Measurements from ENCODE around the gene FHOD3. TPM values are rescaled to one million over a fixed set of nuclear protein-coding genes. Genes with fewer than 3 reads are reported as not detected.
"Not testable (repeated sequence)": the region's sequence is repeated elsewhere in the genome, so short reads cannot be mapped to it uniquely, and the experiment has no call there.

FHOD3 gene
- total RNA-seq, 1 donor from 2014 or later: 5.9 TPM

- Histone ChIP-seq H3K9me3 (ENCODE audit: insufficient read depth, low read depth, low read length) (no peaks in the 10 kb centered on the region), H3K36me3 (ENCODE audit: insufficient read depth, low read length) (no peaks in the 10 kb centered on the region), H4K20me1 (ENCODE audit: insufficient read depth, low read length) (peaks cover 10% of the 10 kb centered on the region), H3K27ac (ENCODE audit: low read depth, low read length) (no peak overlapping the region), H3K9ac (ENCODE audit: low read length) (no peak overlapping the region), H3K79me2 (ENCODE audit: insufficient read depth, low read length) (no peaks in the 10 kb centered on the region), H3K27me3 (ENCODE audit: insufficient read depth, low read length) (no peaks in the 10 kb centered on the region), H3K4me1 (ENCODE audit: insufficient read depth, low read length) (no peaks in the 10 kb centered on the region), H3K4me3 (ENCODE audit: insufficient read depth, low read depth, low read length) (no peak overlapping the region), H2AFZ (ENCODE audit: low read depth, low read length) (no peak overlapping the region), H3K4me2 (ENCODE audit: low read length) (no peak overlapping the region)
- Mint-ChIP-seq H3K27me3 (ENCODE audit: low read depth, unreplicated experiment) (peaks cover 8% of the 10 kb centered on the region), H3K36me3 (ENCODE audit: low read depth, unreplicated experiment) (no peaks in the 10 kb centered on the region), H3K27ac (ENCODE audit: unreplicated experiment) (no peak overlapping the region), H3K9me3 (ENCODE audit: unreplicated experiment) (peaks cover 2% of the 10 kb centered on the region), H3K4me3 (ENCODE audit: unreplicated experiment) (no peak overlapping the region), H3K4me1 (ENCODE audit: low read depth, unreplicated experiment) (peaks cover 2% of the 10 kb centered on the region)
- FAIRE-seq (no peak), DNase-seq (ENCODE audit: low read depth) (no peak)
- TF ChIP-seq EZH2 (IDR thresholded peaks at IDR 0.05; ENCODE audit: insufficient read depth, low read length): no peak
- TF ChIP-seq, protein P1, sequence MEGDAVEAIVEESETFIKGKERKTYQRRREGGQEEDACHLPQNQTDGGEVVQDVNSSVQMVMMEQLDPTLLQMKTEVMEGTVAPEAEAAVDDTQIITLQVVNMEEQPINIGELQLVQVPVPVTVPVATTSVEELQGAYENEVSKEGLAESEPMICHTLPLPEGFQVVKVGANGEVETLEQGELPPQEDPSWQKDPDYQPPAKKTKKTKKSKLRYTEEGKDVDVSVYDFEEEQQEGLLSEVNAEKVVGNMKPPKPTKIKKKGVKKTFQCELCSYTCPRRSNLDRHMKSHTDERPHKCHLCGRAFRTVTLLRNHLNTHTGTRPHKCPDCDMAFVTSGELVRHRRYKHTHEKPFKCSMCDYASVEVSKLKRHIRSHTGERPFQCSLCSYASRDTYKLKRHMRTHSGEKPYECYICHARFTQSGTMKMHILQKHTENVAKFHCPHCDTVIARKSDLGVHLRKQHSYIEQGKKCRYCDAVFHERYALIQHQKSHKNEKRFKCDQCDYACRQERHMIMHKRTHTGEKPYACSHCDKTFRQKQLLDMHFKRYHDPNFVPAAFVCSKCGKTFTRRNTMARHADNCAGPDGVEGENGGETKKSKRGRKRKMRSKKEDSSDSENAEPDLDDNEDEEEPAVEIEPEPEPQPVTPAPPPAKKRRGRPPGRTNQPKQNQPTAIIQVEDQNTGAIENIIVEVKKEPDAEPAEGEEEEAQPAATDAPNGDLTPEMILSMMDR (IDR thresholded peaks at IDR 0.05; ENCODE audit: insufficient read depth, low read depth, low read length): no peak
These were observed 162.9 kb downstream of the FHOD3 start for GRCh38 chr18:36460324-36460850.

- Mint-ChIP-seq H3K27ac (ENCODE audit: unreplicated experiment) (no peak overlapping the region), H3K4me3 (ENCODE audit: unreplicated experiment) (no peak overlapping the region), H3K4me1 (ENCODE audit: low read depth, unreplicated experiment) (peaks cover 2% of the 10 kb centered on the region), H3K36me3 (ENCODE audit: low read depth, unreplicated experiment) (no peaks in the 10 kb centered on the region), H3K9me3 (ENCODE audit: unreplicated experiment) (peaks cover 2% of the 10 kb centered on the region), H3K27me3 (ENCODE audit: low read depth, unreplicated experiment) (peaks cover 8% of the 10 kb centered on the region)
- H3K27ac ChIP-seq (ENCODE audit: low read depth, low read length): no peak overlapping the region
- H3K4me1 ChIP-seq (ENCODE audit: insufficient read depth, low read length): no peaks in the 10 kb centered on the region
- H2AFZ ChIP-seq (ENCODE audit: low read depth, low read length): no peak overlapping the region
- peaks cover 10% of the 10 kb centered on the region for H4K20me1 ChIP-seq (ENCODE audit: insufficient read depth, low read length)
- H3K79me2 ChIP-seq (ENCODE audit: insufficient read depth, low read length): no peaks in the 10 kb centered on the region
- no peaks in the 10 kb centered on the region for H3K36me3 ChIP-seq (ENCODE audit: insufficient read depth, low read length)
- DNase-seq (ENCODE audit: low read depth) (no peak), FAIRE-seq (no peak)
- no peak overlapping the region for H3K4me2 ChIP-seq (ENCODE audit: low read length)
- H3K27me3 ChIP-seq (ENCODE audit: insufficient read depth, low read length): no peaks in the 10 kb centered on the region
- TF ChIP-seq, protein P1 (IDR thresholded peaks at IDR 0.05; ENCODE audit: insufficient read depth, low read depth, low read length): no peak
- no peak for TF ChIP-seq EZH2 (IDR thresholded peaks at IDR 0.05; ENCODE audit: insufficient read depth, low read length)
- H3K4me3 ChIP-seq (ENCODE audit: insufficient read depth, low read depth, low read length): no peak overlapping the region
- H3K9me3 ChIP-seq (ENCODE audit: insufficient read depth, low read depth, low read length): no peaks in the 10 kb centered on the region
- no peak overlapping the region for H3K9ac ChIP-seq (ENCODE audit: low read length)
These were observed 163.3 kb downstream of the FHOD3 start for GRCh38 chr18:36460854-36461253.

GRCh38 chr18:36461551-36461987 is 164.1 kb downstream of the FHOD3 start:
- Mint-ChIP-seq H3K27ac (ENCODE audit: unreplicated experiment) (no peak overlapping the region), H3K9me3 (ENCODE audit: unreplicated experiment) (peaks cover 2% of the 10 kb centered on the region), H3K4me3 (ENCODE audit: unreplicated experiment) (no peak overlapping the region), H3K4me1 (ENCODE audit: low read depth, unreplicated experiment) (peaks cover 2% of the 10 kb centered on the region), H3K36me3 (ENCODE audit: low read depth, unreplicated experiment) (no peaks in the 10 kb centered on the region), H3K27me3 (ENCODE audit: low read depth, unreplicated experiment) (peaks cover 8% of the 10 kb centered on the region)
- Histone ChIP-seq H3K9me3 (ENCODE audit: insufficient read depth, low read depth, low read length) (no peaks in the 10 kb centered on the region), H3K4me3 (ENCODE audit: insufficient read depth, low read depth, low read length) (no peak overlapping the region), H3K4me1 (ENCODE audit: insufficient read depth, low read length) (no peaks in the 10 kb centered on the region), H3K4me2 (ENCODE audit: low read length) (no peak overlapping the region), H2AFZ (ENCODE audit: low read depth, low read length) (no peak overlapping the region), H3K27ac (ENCODE audit: low read depth, low read length) (no peak overlapping the region), H4K20me1 (ENCODE audit: insufficient read depth, low read length) (peaks cover 14% of the 10 kb centered on the region), H3K79me2 (ENCODE audit: insufficient read depth, low read length) (no peaks in the 10 kb centered on the region), H3K27me3 (ENCODE audit: insufficient read depth, low read length) (no peaks in the 10 kb centered on the region), H3K36me3 (ENCODE audit: insufficient read depth, low read length) (no peaks in the 10 kb centered on the region), H3K9ac (ENCODE audit: low read length) (no peak overlapping the region)
- DNase-seq (ENCODE audit: low read depth) (peak; percentile 82), FAIRE-seq (no peak)
- no peak for TF ChIP-seq EZH2 (IDR thresholded peaks at IDR 0.05; ENCODE audit: insufficient read depth, low read length)
- TF ChIP-seq, protein P1 (IDR thresholded peaks at IDR 0.05; ENCODE audit: insufficient read depth, low read depth, low read length): no peak

DNA sequence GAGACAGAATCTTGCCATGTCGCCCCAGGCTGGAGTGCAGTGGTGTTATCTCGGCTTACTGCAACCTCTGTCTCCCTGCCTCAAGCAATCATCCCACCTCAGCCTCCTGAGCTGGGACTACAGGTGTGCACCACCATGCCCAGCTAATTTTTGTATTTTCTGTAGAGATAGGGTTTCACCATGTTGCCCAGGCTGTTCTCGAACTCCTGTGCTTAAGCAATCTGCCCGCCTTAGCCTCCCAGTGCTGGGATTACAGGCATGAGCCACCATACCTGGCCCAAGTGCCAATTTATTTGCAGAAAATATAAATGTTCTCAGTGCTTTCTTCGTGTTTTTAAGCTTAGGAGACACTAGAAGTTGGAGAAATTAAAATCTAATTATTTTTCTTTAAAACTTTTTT is 166.0 kb downstream of the FHOD3 start:
- not testable (repeated sequence) for H2AFZ ChIP-seq (ENCODE audit: low read depth, low read length); H3K4me3 ChIP-seq (ENCODE audit: insufficient read depth, low read depth, low read length); H3K4me1 ChIP-seq (ENCODE audit: insufficient read depth, low read length); H3K4me2 ChIP-seq (ENCODE audit: low read length); H3K9me3 Mint-ChIP-seq (ENCODE audit: unreplicated experiment); H3K36me3 ChIP-seq (ENCODE audit: insufficient read depth, low read length); H3K4me1 Mint-ChIP-seq (ENCODE audit: low read depth, unreplicated experiment); H3K27me3 Mint-ChIP-seq (ENCODE audit: low read depth, unreplicated experiment); H3K9me3 ChIP-seq (ENCODE audit: insufficient read depth, low read depth, low read length); H3K36me3 Mint-ChIP-seq (ENCODE audit: low read depth, unreplicated experiment); H3K9ac ChIP-seq (ENCODE audit: low read length); DNase-seq (ENCODE audit: low read depth); H3K4me3 Mint-ChIP-seq (ENCODE audit: unreplicated experiment); FAIRE-seq; H3K27ac ChIP-seq (ENCODE audit: low read depth, low read length); H3K79me2 ChIP-seq (ENCODE audit: insufficient read depth, low read length); H3K27ac Mint-ChIP-seq (ENCODE audit: unreplicated experiment); H3K27me3 ChIP-seq (ENCODE audit: insufficient read depth, low read length)
- peaks cover 14% of the 10 kb centered on the region for H4K20me1 ChIP-seq (ENCODE audit: insufficient read depth, low read length)
